GM18505 (cell line): Measurements from ENCODE around the gene PSMA5.
"Not testable (repeated sequence)": the region's sequence is repeated elsewhere in the genome, so short reads cannot be mapped to it uniquely, and the experiment has no call there.

Experiments used
- ATAC-seq: cut with Tn5 transposase; IDR thresholded peaks from one replicate; pipeline ENCODE4 v1.9.1; 2021; ENCODE audit not compliant: unreplicated experiment
- POLR2A ChIP-seq: IDR thresholded peaks from 4 replicates; pipeline ENCODE4 v1.6.1; 2011; ENCODE audit warnings: borderline replicate concordance; ENCODE audit not compliant: insufficient read depth, insufficient read length; ENCODE audit errors: extremely low read depth

The PSMA5 gene

DNA sequence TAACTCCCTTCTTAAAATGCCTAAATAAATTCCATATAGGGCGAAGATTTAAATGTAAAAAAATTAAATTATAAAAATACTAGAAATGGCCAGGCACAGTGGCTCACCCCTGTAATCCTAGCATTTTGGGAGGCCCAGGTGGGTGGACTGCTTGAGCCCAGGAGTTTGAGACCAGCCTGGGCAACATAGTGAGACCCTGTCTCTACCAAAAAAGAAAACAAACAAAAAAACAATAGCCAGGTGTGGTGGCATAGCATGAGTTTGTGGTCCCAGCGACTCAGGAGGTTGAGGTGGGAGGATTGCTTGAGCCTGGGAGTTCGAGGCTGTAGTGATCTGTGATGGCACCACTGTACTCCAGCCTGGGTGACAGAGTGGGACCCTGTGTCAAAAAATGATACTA lies 46.3 kb downstream of the PSMA5 start:
- no peak for ATAC-seq
- TF ChIP-seq POLR2A = no peak

DNA sequence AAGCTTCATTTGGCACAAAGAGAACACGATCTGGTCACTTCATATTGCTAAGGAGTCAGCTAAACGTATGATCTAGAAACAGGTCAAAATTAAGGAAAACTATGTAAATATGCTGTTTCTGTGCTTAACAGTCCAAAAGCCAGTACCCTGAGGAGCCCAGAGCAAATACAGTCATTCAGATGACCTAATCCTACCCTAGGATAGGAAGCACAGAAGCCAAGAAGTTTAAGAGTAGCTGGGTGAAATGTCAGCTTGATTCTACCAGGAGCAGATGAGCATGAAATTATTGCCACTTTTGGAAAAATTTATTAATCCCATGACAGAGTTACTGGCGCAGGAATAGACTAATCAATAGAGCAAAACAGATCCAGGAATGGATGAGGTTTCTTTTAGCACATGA lies 46.8 kb downstream of the PSMA5 start:
- no peak for TF ChIP-seq POLR2A
- no peak for ATAC-seq

DNA sequence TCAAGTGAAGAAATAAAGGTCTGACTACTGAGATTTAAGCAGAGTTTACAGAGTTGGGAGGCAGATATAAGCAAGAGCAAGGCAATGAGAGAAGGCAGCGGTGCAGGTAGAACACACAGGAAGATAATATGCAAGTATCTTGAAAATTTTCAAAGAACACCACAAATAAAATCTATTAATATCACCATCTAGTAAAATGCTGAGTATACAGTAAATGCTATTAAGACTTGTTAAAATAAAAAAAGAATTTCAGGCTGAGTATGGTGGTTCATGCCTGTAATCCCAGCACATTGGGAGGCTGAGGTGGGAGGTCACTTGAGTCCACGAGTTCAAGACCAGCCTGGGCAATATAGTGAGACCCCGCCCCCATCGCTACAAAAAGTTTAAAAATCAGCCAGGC lies 48.5 kb downstream of the PSMA5 start:
- TF ChIP-seq POLR2A = no peak
- no peak for ATAC-seq

DNA sequence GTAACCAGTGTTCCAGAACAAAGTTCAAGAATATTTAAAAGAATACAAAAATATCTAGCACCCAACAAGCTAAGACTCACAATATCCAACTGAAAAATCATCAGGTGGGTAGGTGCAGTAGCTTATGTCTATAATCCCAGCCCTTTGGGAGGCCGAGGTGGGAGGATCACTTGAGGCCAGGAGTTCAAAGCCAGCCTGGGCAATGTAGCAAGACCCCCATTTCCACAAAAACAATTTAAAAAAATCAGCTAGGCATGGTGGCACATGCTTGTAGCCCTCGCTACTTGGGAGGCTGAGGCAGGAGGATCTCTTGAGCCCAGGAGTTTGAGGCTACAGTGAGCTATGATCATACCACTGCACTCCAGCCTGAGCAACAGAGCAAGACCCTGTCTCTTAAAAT lies 52.6 kb downstream of the PSMA5 start:
- not testable (repeated sequence) for ATAC-seq

DNA sequence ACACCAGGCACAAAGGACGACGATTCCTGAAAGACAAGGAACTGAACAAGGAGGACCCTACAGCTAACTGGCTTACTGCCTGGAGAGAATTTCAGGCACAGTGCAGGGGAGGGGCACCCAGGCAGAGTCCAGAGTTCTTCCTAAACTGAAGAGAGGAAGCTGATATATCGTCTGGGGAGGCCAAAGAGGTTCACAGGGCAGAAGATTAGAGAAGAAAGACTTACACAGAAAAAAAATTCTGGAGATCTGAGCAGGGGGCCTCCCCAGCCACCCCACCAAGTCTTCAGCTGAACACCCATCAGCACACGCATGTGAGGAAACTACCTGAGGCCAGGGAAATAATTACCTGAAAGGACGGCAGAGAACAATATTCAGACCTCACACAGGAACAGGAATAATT lies 53.1 kb downstream of the PSMA5 start:
- ATAC-seq = no peak
- no peak for TF ChIP-seq POLR2A

DNA sequence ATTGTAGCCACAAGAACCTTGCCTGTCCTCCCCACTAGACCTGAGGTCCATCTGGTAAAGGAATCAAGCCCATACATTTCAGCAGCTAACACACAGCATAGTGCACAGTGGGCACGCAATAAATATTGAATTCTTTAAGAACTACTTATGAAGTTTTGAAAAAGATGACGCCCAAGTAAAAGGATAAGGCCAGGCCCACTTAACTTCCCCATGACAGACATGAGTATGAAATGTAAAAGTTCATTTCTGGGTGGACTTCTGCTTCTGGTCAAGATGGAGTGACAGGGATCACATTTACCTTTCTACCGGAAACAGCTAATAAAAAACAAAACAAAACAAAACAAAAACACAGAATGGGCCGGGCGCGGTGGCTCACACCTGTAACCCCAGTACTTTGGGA lies 54.0 kb downstream of the PSMA5 start:
- ATAC-seq = no peak
- TF ChIP-seq POLR2A = no peak

DNA sequence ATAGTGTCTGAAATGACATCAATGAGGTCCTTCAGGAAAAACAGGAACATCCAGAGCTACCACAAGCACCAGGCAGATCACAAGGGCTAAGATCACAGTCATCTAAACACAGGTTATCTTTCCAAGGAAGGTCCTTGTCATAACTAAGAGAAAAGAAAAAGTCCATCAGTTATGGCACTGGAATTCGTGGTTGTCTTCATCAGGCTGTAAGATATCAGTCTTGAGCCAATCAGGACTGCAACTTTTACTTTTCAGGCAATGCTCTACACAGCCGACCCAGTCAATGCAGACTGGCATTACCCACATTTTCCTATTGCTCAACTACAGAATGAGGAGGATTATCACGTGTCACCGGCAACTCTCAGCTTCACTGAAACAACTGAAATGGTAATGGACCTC lies 54.9 kb downstream of the PSMA5 start:
- TF ChIP-seq POLR2A = no peak
- ATAC-seq = no peak

DNA sequence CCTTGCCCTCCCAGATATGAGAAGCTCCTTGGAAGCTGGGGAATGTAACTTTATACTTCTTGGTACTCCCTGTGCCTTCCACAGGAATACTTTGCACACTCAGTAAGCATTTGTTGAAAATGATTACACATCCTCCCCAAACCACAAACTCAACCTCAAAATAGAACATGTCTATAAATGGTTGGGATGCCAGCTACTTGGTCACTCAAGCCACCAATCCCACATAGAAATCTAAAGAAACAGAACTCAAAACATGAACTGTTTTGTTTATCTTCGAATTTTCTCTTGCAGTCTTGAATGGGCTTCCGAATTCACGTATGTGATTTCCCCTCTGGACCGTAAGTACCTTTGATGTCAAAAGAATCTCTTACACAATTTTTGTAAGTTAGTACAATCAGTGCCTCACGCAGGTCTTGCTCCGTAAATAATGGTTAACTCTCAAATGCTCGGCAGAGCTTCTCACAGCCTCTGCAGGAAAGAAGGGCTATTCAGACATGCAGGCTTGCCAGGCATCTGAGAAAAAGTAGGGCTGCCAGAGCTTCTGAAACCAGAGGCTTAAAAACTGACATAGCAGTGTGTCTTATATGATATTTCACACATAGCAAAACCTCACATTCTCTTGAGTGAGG lies 55.4 kb downstream of the PSMA5 start:
- no peak for TF ChIP-seq POLR2A
- ATAC-seq = no peak

DNA sequence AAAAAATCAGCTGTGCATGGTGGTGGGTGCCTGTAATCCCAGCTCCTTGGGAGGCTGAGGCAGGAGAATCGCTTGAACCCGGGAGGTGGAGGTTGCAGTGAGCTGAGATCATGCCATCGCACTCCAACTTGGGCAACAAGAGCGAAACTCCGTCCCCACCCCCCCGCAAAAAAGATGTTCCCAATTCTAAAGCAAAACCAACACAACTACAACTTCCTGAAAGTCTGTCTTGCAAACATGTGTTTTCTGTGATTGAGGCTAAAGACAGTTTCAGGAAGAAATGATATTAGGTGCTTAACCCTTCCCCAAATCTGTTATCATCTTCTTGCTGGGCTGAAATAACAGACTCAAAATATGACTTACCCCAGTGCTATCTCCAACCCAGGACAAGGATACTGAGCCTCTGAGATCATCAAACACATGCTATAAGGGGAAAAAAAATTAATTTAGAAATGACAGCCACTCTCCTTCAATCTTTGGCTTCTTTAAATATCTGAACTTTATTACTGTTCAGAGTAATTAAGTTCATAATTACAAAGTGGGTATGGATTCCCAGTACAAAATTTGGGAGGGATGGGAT lies 57.0 kb downstream of the PSMA5 start:
- ATAC-seq = no peak

DNA sequence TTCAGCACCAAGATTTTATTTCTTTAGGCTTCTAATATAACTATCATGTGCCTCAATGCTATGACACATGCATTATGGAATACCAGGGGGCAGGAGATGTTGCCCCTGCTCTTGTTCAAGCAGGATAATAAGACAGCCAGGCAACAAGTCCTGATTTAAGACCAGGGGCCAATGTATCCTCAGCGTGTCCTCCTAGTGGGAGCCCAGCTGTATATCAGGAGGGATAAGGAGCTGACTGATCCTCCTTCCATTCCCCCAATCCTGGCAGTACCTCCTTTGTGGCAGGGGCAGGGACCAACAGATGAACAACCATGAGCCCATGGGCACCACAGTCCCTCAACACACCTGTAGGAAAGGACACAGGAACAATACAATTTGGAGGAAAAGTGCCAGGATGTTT lies 57.8 kb downstream of the PSMA5 start:
- TF ChIP-seq POLR2A = no peak
- no peak for ATAC-seq

More for the DNA sequence above, 57.0 kb downstream of the PSMA5 start:
- no peak for TF ChIP-seq POLR2A

DNA sequence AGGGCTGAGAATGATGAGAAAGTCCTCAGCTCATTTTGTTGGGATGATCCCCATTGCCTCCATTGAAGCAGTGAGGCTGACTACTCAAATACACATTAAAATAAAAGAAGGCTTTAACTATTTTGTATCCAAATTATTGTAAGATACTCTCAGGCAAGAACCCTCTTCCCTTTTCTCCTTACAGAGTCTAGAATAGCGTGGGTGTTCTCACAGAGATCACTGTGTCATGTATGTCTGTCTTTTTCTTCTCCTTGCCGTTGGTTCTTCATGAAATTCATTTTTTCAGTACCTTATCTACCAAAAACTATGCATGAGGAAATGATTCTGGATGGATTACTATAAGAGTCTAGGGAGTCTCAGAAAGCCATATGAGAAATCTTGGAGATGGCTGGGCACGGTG lies 58.6 kb downstream of the PSMA5 start:
- TF ChIP-seq POLR2A = no peak
- ATAC-seq = no peak

DNA sequence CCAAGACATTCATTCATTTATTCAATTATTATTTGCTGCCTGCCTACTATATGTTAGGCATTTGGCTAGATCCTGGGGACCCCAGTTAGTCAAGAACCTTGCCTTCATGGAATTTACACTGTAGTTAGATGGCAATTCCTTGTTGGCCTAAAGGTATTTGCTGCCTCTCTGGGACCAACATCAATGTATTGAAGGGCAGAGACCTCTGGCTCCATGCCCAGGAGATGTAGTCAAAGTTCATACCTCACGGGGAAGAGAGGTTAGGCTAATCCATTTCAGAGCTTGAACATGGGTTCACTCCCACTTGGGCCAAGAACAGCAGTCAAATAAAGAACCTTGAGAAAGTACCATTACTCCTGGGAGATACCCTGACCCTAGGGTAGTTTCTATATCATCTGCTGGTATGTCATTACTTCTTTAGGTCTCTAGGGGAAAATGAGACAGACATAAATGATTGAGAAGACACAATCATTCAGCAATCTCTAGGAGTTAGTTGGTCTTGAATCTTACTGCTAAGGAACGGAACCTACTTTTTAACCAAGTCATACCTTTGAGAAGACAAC lies 60.5 kb downstream of the PSMA5 start:
- no peak for TF ChIP-seq POLR2A
- ATAC-seq = no peak

DNA sequence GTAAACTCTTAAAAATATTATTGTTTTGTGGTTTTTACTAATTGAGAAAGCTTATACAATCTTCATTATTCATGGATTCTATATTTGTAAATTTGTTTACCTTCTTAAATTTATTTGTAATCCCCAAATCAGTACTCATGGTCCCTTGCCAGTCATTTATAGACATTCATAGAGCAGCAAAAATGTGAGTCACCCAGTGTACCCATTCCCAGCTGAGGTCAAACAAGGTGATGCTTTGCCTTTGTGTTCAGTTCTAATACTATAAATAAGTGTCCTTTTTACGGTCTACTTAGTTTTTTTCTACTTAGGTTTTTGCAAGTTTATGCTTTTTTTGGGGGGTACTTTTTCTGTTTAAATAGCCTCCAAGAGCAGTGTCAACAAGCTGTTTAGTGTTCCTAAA lies 64.6 kb downstream of the PSMA5 start:
- no peak for TF ChIP-seq POLR2A
- ATAC-seq = no peak

DNA sequence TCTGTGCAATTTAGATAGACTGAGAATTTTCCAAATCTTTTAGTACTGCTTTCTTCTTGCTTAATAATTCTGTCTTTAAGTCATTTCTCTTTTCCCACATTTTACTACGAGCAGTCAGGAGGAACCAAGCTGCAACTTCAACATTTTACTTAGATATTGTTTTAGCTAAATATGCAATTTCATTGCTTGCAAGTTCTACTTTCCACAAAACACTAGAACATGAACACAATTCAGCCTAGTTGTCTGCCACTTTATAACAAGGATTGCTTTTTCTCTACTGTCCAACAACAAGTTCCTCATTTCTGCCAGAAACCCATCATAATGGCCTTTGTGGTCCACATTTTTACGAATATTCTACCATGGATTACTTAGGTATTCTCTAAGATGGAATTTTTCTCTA lies 65.2 kb downstream of the PSMA5 start:
- no peak for ATAC-seq
- no peak for TF ChIP-seq POLR2A
